Neural cell (in vitro differentiated cells): ENCODE measurements around the gene XPO4. TPM values are rescaled to one million over a fixed set of nuclear protein-coding genes. Genes with fewer than 3 reads are reported as not detected.

Experiments used
- H2AFZ ChIP-seq: fragments of 200-600, 300-800 bp; sonication (generic), shearing (Covaris generic); 2 replicates; pipeline ENCODE4 v1.6.0; 2014; ENCODE audit warnings: low read depth, mild to moderate bottlenecking, antibody characterized with exemption, low read length, moderate library complexity
- H3F3A ChIP-seq: fragments of 200-600 bp; shearing (Covaris generic); 2 replicates; pipeline ENCODE4 v1.6.1; 2016; ENCODE audit warnings: mild to moderate bottlenecking, moderate library complexity, mixed read lengths, antibody characterized with exemption, low read length; ENCODE audit not compliant: insufficient read depth, poor library complexity, severe bottlenecking
- H3K27ac ChIP-seq: fragments of 200-600, 300-800 bp; sonication (generic), shearing (Covaris generic); 2 replicates; pipeline ENCODE4 v1.5.1; 2014; ENCODE audit warnings: mild to moderate bottlenecking, low read length, moderate library complexity
- H3K27me3 ChIP-seq: fragments of 300-800, 200-600 bp; sonication (generic), shearing (Covaris generic); 2 replicates; pipeline ENCODE4 v1.6.0; 2014; ENCODE audit warnings: mild to moderate bottlenecking, low read depth, low read length, moderate library complexity; ENCODE audit not compliant: insufficient read depth
- H3K36me3 ChIP-seq: fragments of 300-800, 200-600 bp; sonication (generic), shearing (Covaris generic); 2 replicates; pipeline ENCODE4 v1.5.1; 2014; ENCODE audit warnings: mild to moderate bottlenecking, antibody characterized with exemption, low read length, moderate library complexity; ENCODE audit not compliant: insufficient read depth
- H3K4me2 ChIP-seq: fragments of 300-800, 200-600 bp; sonication (generic), shearing (Covaris generic); 2 replicates; pipeline ENCODE4 v1.6.0; 2014; ENCODE audit warnings: mild to moderate bottlenecking, low read length
- H3K4me3 ChIP-seq: fragments of 300-800, 200-600 bp; sonication (generic), shearing (Covaris generic); 2 replicates; pipeline ENCODE4 v1.5.1; 2014; ENCODE audit warnings: mild to moderate bottlenecking, low read length, moderate library complexity
- H3K79me2 ChIP-seq: fragments of 200-600 bp; shearing (Covaris generic); replicated peaks from 2 replicates; pipeline ENCODE4 v1.6.0; 2014; ENCODE audit warnings: mild to moderate bottlenecking, low read length, moderate library complexity; ENCODE audit not compliant: insufficient read depth
- H3K9ac ChIP-seq: fragments of 300-800, 200-600 bp; sonication (generic), shearing (Covaris generic); 2 replicates; pipeline ENCODE4 v1.6.1; 2016; ENCODE audit warnings: mild to moderate bottlenecking, low read length, mixed read lengths
- H3K9me2 ChIP-seq: fragments of 200-600 bp; shearing (Covaris generic); 2 replicates; pipeline ENCODE4 v1.6.1; 2016; ENCODE audit warnings: mild to moderate bottlenecking, low read length, mixed read lengths; ENCODE audit not compliant: insufficient read depth
- H3K9me3 ChIP-seq: fragments of 200-600, 300-800 bp; sonication (generic), shearing (Covaris generic); 2 replicates; pipeline ENCODE4 v1.6.1; 2016; ENCODE audit warnings: mild to moderate bottlenecking, mixed run types, low read length, moderate library complexity, mixed read lengths
- H4K20me1 ChIP-seq: fragments of 200-600 bp; shearing (Covaris generic); 2 replicates; pipeline ENCODE4 v1.6.1; 2016; ENCODE audit warnings: mild to moderate bottlenecking, mixed run types; ENCODE audit not compliant: insufficient read depth
- CTCF ChIP-seq: fragments of 450-650 bp; IDR thresholded peaks from 2 replicates; pipeline ENCODE4 v1.5.1; 2014; ENCODE audit warnings: antibody characterized with exemption, mild to moderate bottlenecking, moderate library complexity; ENCODE audit not compliant: poor library complexity, severe bottlenecking
- EP300 ChIP-seq: fragments of 450-650 bp; conservative IDR thresholded peaks from 2 replicates; pipeline ENCODE4 v1.6.1; 2014; ENCODE audit warnings: antibody characterized with exemption, mild to moderate bottlenecking, moderate library complexity; ENCODE audit not compliant: poor library complexity, severe bottlenecking
- EZH2 ChIP-seq: fragments of 200-600, 300-800 bp; shearing (Covaris generic), sonication (generic); IDR thresholded peaks from 2 replicates; pipeline ENCODE4 v1.6.1; 2014; ENCODE audit warnings: antibody characterized with exemption, low read length, borderline replicate concordance, mild to moderate bottlenecking; ENCODE audit not compliant: insufficient read depth, poor library complexity, severe bottlenecking
- MXI1 ChIP-seq: fragments of 450-650 bp; conservative IDR thresholded peaks from 2 replicates; pipeline ENCODE4 v1.6.1; 2014; ENCODE audit warnings: antibody characterized with exemption, mild to moderate bottlenecking; ENCODE audit not compliant: poor library complexity, severe bottlenecking
- POLR2AphosphoS5 ChIP-seq: IDR thresholded peaks from 2 replicates; pipeline ENCODE4 v1.6.1; 2012
- RAD21 ChIP-seq: fragments of 450-650 bp; conservative IDR thresholded peaks from 2 replicates; pipeline ENCODE4 v1.6.1; 2014; ENCODE audit warnings: antibody characterized with exemption, mild to moderate bottlenecking, moderate library complexity
- REST ChIP-seq: IDR thresholded peaks from 2 replicates; pipeline ENCODE4 v1.6.1; 2012; ENCODE audit warnings: borderline replicate concordance
- SMC3 ChIP-seq: fragments of 450-650 bp; conservative IDR thresholded peaks from 2 replicates; pipeline ENCODE4 v1.6.1; 2014; ENCODE audit warnings: antibody characterized with exemption, mild to moderate bottlenecking, moderate library complexity; ENCODE audit not compliant: poor library complexity
- TAF1 ChIP-seq: IDR thresholded peaks from 2 replicates; pipeline ENCODE4 v1.6.1; 2012; ENCODE audit warnings: low read depth
- polyA plus RNA-seq: library from polyadenylated mRNA; depleted of rRNA; stranded (reverse); fragments of >200 nt; gene quantifications from 2 replicates; pipeline ENCODE4 v1.2.3, GENCODE V29; 2014

XPO4 gene
- polyA plus RNA-seq, 1 donor from 2014 or later = 13.0 TPM

- H3K9me3 ChIP-seq = no peaks in the 10 kb centered on the region
- H3K79me2 ChIP-seq = no peaks in the 10 kb centered on the region
- TF ChIP-seq TAF1 (no peak), CTCF (no peak), RAD21 (no peak), SMC3 (no peak), EP300 (no peak), MXI1 (no peak)
- H4K20me1 ChIP-seq = no peaks in the 10 kb centered on the region
- no peaks in the 10 kb centered on the region for H3K9me2 ChIP-seq
- H3F3A ChIP-seq = no peaks in the 10 kb centered on the region
- H3K4me2 ChIP-seq = no peak overlapping the region
- no peak overlapping the region for H3K4me3 ChIP-seq
- no peak overlapping the region for H3K9ac ChIP-seq
- H3K36me3 ChIP-seq = no peaks in the 10 kb centered on the region
- no peak overlapping the region for H2AFZ ChIP-seq
- no peak overlapping the region for H3K27ac ChIP-seq
- no peaks in the 10 kb centered on the region for H3K27me3 ChIP-seq
Observed at GRCh38 chr13:20843166-20843565, 59.4 kb downstream of the XPO4 start.

GRCh38 chr13:20840568-20840967, 62.0 kb downstream of the XPO4 start:
- TF ChIP-seq TAF1 (no peak), CTCF (no peak), POLR2AphosphoS5 (no peak), SMC3 (no peak), RAD21 (no peak), REST (no peak), MXI1 (no peak), EZH2 (no peak), EP300 (no peak)
- H3K27ac ChIP-seq = no peak overlapping the region
- no peak overlapping the region for H2AFZ ChIP-seq
- no peaks in the 10 kb centered on the region for H4K20me1 ChIP-seq
- no peak overlapping the region for H3K4me3 ChIP-seq
- no peaks in the 10 kb centered on the region for H3K9me2 ChIP-seq
- H3K4me2 ChIP-seq = no peak overlapping the region
- H3K9ac ChIP-seq = no peak overlapping the region
- H3K9me3 ChIP-seq = no peaks in the 10 kb centered on the region
- H3K36me3 ChIP-seq = peaks cover 4% of the 10 kb centered on the region
- H3F3A ChIP-seq = no peaks in the 10 kb centered on the region
- H3K79me2 ChIP-seq = no peaks in the 10 kb centered on the region
- H3K27me3 ChIP-seq = no peaks in the 10 kb centered on the region
